COLO829 (cell line): Measurements from ENCODE around the gene MAPK8IP2.
"Not testable (repeated sequence)": the region's sequence is repeated elsewhere in the genome, so short reads cannot be mapped to it uniquely, and the experiment has no call there.

Source experiments
- DNase-seq: peaks from one replicate; pipeline ENCODE4 v3.0.0; 2012; ENCODE audit warnings: low spot score

The MAPK8IP2 gene

DNA sequence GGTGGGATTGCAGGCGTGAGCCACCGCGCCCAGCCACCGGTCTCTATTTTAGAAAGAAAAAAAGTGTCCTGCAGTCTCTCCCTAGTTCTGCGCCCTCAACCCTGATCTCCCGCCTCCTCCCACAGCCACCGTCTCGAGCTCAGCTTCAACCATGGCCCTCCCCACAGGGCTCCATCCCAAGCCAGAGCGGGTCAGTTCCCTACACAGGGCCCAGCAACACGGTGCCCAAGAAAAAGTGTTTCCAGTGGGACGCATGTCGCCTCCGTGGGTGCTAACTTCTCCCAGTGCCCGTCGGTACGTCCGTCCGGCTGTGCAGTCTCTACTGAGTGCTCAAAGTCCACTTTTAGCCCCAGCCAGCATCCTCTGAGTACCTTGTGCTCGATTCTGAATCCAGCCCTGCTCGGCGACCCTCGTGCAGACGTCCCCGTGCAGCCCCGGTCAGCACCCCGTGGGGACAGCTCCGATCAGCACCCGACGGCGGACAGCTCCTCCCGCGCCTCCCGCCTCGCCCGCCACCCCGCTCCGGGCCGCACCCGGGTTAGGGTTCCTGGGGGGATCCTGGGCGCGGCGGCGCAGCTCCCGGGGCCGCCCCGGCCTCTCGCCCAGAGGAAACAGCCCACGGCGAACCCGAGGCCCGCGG is 657 bp upstream of the MAPK8IP2 start:
- peak; percentile 79 for DNase-seq

DNA sequence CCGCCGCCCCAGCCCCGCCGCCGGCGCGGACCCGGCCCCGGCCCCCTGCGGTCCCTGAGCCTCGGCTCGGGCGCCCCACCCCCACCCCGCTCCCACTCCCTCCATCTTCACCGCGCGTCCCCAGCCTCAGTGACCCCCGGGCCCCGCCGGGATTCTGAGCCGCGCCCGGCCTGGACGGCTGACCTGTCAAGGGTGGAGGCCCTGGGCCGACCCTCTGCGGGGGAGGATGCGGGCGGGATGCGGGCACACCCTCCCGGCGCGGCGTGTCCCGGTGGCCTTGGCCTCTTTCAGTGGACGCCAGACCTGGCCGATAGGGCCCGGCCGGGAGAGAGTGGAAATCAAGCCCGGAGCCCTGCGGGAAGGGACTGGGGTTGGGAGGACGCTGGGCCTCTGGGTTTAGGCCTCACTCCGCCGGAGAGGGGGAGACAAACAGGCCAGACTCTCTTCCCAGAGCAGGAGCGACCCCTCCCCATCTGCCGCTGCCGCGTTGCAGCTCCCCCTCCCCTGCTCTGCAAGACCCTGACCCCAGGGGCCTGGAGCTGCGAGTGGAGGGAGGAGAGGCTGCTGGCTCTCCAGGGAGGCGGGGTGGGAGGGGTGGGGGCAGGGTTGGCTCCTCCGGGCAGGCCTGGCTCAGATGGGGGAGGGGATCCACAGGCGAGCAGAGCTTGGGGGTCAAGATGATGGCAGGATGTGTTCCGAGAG is 525 bp downstream of the MAPK8IP2 start:
- no peak for DNase-seq

DNA sequence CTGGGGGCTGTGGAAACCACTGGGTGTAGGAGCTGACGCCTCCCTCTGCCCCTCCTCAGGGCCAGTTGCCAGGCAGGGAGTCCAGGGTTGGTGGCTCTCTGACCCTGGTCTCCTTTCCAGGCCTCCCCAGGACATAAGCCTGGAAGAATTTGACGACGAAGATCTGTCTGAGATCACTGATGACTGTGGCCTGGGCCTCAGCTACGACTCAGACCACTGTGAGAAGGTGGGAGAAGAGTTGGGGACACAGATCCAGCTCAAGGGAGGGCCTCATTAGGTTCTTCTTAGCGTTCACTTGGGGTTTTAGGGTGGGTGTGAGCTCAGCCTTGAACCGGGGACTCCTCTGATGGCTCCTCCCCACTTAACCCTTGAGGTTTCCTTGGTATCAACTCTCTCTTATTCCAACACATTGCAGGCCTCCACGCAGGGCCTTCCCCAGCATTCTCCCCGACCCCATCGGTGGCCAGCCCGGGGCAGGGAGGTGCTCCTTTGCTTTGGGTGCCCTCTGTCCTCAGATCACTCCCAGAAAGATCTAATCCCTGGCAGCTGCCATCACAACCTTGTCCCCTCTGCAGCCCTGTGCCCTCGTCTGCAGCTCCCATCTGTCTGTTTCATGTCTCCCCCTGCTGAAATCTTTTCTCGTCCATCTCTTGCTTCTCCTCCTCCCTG is 1.2 kb downstream of the MAPK8IP2 start:
- DNase-seq: no peak

DNA sequence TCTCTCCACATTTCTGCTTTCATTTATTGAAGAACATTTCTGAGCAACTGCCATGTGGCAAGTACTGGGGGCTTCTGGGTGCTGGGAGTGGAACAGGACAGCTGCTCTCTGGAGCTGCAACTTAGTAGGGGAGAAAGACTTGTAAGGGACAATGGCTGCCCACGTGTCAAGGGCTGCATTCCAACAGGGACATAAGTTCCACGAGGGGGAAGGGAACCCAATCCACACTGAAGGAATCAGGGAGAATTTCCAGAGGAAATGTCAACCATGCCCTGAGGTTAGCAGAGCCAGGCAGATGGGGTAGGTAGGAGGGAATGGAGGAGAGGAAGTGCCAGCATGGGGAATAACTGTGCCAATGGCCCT is 1.7 kb downstream of the MAPK8IP2 start:
- no peak for DNase-seq

DNA sequence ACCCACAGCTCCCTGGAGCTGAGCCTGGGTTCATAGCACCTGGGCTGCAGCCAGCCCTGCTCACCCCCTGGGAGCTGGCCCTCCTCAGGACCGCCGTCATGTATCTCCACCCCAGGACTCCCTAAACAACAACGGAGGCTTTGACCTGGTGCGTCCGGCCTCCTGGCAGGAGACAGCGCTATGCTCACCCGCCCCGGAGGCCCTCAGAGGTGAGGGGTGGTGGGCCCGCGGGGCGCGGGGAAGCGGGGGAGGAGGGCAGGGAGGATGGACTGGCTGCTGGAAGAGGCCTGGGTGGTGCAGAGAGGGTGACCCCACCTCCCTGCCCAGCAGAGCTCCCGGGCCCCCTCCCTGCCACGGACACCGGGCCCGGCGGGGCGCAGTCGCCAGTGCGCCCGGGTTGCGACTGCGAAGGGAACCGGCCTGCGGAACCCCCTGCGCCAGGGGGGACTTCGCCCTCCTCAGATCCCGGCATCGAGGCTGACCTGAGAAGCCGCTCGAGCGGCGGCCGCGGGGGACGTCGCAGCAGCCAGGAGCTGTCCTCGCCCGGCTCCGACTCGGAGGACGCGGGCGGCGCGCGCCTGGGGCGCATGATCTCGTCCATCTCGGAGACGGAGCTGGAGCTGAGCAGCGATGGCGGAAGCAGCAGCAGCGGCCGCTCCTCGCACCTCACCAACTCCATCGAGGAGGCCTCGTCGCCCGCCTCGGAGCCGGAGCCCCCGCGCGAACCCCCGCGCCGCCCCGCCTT is 3.1 kb downstream of the MAPK8IP2 start:
- no peak for DNase-seq

DNA sequence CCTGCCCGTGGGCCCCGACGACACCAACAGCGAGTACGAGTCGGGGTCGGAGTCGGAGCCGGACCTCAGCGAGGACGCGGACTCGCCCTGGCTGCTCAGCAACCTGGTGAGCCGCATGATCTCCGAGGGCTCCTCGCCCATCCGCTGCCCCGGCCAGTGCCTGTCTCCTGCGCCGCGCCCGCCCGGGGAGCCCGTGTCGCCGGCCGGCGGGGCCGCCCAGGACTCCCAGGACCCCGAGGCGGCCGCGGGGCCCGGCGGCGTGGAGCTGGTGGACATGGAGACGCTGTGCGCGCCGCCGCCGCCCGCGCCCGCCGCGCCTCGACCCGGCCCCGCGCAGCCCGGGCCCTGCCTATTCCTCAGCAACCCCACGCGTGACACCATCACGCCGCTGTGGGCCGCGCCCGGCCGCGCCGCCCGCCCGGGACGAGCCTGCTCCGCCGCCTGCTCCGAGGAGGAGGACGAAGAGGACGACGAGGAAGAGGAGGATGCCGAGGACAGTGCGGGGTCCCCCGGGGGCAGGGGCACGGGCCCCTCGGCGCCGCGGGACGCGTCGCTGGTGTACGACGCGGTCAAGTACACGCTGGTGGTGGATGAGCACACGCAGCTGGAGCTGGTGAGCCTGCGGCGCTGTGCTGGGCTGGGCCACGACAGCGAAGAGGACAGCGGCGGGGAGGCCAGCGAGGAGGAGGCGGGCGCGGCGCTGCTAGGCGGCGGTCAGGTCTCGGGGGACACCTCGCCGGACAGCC is 3.8 kb downstream of the MAPK8IP2 start:
- DNase-seq: no peak

DNA sequence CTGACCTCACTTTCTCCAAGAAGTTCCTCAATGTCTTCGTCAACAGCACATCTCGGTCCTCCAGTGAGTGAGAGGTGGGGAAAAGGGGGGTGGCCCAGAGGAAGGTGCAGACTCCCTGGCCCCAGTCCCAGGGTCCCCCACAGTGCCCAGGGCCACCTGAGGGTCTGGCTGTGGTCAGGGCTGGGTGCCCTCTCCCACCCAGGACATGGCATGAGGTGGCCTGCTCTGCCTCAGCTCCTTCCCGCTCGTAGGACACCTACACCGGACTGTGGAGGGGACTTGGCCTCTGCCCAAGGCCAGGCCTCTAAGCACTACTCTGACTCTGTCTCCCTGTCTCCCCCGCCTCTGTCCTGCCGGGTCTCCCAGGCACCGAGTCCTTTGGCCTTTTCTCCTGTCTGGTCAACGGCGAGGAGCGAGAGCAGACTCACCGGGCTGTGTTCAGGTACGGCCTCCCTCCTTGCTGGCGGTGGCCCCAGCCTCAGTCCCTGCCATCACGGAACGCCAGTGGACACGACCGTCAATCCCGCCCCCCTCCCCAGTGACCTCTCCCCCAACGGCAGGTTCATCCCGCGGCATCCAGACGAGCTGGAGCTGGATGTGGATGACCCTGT is 4.5 kb downstream of the MAPK8IP2 start:
- DNase-seq: no peak

GRCh38 chr22:50605613-50606074 is 5.1 kb downstream of the MAPK8IP2 start:
- DNase-seq: no peak

DNA sequence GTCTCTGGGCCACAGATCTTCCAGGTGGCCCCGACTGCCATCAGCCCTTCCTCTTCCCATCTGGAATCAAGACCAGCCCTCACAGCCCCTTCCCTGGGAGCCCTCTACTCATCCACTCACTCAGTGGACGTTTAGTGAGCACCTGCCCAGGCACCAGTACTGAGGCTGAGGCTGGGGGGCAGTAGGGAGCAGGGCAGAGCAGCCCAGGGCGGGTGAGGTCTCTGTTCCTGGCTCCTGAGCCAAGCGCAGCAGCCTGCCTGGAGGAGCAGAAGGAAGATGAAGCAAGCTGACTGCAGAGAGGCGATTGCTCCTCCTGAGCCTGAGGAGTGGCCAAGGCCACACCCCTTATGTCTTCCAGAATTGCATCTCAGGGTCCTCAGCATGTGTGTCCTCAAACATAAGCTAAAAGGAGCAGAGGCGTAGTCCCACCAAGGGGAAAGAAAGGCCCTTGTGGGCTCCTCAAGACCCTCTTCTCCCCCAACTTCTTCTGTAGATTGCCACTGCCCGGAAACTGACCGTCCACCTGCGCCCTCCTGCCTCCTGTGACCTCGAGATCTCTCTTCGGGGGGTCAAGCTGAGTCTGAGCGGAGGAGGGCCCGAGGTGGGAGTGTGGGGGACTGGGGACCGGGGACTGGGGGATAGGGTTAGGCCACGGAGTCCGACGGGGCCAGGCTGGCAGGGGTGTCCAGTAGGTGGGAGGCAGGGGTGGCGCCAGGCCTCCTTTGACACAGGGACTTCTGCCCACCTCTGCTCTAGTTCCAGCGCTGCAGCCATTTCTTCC is 5.8 kb downstream of the MAPK8IP2 start:
- DNase-seq: no peak

GRCh38 chr22:50606946-50607658 is 6.5 kb downstream of the MAPK8IP2 start:
- no peak for DNase-seq

DNA sequence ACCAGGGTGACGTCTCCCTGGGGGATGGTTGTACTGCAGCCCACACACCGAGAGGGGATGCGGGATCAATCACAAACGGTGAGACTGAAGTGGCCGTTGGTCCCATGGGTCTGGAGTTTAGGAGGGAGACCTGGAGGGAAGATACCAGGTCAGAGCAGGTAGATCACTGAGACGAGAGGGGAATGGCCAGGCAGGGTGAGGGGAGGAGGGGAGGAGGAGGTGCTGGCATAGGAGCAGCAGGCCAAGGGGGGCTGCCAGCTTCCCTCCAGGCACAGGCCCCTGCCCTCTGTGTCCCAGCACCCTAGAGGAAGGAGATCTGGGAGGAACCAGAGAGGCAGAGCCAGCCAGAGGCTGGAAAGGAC is 7.0 kb downstream of the MAPK8IP2 start:
- DNase-seq: no peak

- not testable (repeated sequence) for DNase-seq
Measured at GRCh38 chr22:50608058-50608840, 7.7 kb downstream of the MAPK8IP2 start.

GRCh38 chr22:50608996-50609395 is 8.4 kb downstream of the MAPK8IP2 start:
- no peak for DNase-seq

GRCh38 chr22:50609599-50609998 is 9.0 kb downstream of the MAPK8IP2 start:
- no peak for DNase-seq

- DNase-seq: no peak
Measured at GRCh38 chr22:50610041-50610451, 9.5 kb downstream of the MAPK8IP2 start.

DNA sequence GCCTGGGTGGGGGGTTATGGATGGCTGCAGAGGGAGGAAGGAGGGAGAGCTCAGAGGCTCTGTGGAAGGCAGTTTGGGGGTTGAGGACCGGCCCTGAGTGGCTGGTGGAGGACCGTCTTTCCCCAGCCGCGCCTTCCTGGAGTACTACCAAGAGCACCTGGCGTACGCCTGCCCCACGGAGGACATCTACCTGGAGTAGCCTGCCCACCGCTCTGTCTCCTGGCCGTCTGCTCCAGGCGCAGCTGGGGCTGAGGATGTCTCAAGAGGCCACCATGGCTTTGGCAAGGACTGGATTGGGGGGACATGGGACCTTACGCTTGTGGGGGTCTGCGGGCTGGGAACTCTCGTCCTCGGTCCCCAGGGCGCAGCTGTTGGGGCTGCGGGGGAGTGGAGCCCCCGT is 10.0 kb downstream of the MAPK8IP2 start:
- DNase-seq: no peak

GRCh38 chr22:50611341-50612060 is 10.9 kb downstream of the MAPK8IP2 start:
- no peak for DNase-seq

DNA sequence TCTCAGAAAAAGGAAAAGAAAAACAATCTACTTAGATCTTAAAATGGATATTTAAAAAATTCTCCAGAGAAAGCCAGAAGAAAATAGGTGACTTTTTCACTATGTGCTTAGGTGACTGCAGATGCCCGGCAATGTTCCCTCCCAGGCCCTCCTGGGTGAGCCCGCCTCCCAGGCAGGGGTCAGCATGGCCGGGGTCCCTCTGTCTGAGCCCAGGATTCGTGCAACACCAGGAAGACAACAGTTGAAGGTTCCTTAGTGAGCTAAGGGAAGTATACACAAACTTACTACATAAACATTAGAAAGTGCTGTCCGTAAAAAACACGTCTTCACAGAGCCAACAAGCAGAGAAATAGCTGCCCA is 11.6 kb downstream of the MAPK8IP2 start:
- DNase-seq: no peak
